Neural cell (in vitro differentiated cells): ENCODE data around the gene STAT5B.

Experiments used
- EP300 ChIP-seq: fragments of 450-650 bp; conservative IDR thresholded peaks from 2 replicates; pipeline ENCODE4 v1.6.1; 2014; ENCODE audit warnings: antibody characterized with exemption, mild to moderate bottlenecking, moderate library complexity; ENCODE audit not compliant: poor library complexity, severe bottlenecking
- EZH2 ChIP-seq: fragments of 200-600, 300-800 bp; shearing (Covaris generic), sonication (generic); IDR thresholded peaks from 2 replicates; pipeline ENCODE4 v1.6.1; 2014; ENCODE audit warnings: antibody characterized with exemption, low read length, borderline replicate concordance, mild to moderate bottlenecking; ENCODE audit not compliant: insufficient read depth, poor library complexity, severe bottlenecking
- POLR2AphosphoS5 ChIP-seq: IDR thresholded peaks from 2 replicates; pipeline ENCODE4 v1.6.1; 2012
- RAD21 ChIP-seq: fragments of 450-650 bp; conservative IDR thresholded peaks from 2 replicates; pipeline ENCODE4 v1.6.1; 2014; ENCODE audit warnings: antibody characterized with exemption, mild to moderate bottlenecking, moderate library complexity
- REST ChIP-seq: IDR thresholded peaks from 2 replicates; pipeline ENCODE4 v1.6.1; 2012; ENCODE audit warnings: borderline replicate concordance
- SMC3 ChIP-seq: fragments of 450-650 bp; conservative IDR thresholded peaks from 2 replicates; pipeline ENCODE4 v1.6.1; 2014; ENCODE audit warnings: antibody characterized with exemption, mild to moderate bottlenecking, moderate library complexity; ENCODE audit not compliant: poor library complexity
- TAF1 ChIP-seq: IDR thresholded peaks from 2 replicates; pipeline ENCODE4 v1.6.1; 2012; ENCODE audit warnings: low read depth
- TF ChIP-seq, protein P1 (sequence below): fragments of 450-650 bp; IDR thresholded peaks from 2 replicates; pipeline ENCODE4 v1.5.1; 2014; ENCODE audit warnings: antibody characterized with exemption, mild to moderate bottlenecking, moderate library complexity; ENCODE audit not compliant: poor library complexity, severe bottlenecking

GRCh38 chr17:42193216-42193968 lies 82.8 kb downstream of the STAT5B start:
- TF ChIP-seq, protein P1, sequence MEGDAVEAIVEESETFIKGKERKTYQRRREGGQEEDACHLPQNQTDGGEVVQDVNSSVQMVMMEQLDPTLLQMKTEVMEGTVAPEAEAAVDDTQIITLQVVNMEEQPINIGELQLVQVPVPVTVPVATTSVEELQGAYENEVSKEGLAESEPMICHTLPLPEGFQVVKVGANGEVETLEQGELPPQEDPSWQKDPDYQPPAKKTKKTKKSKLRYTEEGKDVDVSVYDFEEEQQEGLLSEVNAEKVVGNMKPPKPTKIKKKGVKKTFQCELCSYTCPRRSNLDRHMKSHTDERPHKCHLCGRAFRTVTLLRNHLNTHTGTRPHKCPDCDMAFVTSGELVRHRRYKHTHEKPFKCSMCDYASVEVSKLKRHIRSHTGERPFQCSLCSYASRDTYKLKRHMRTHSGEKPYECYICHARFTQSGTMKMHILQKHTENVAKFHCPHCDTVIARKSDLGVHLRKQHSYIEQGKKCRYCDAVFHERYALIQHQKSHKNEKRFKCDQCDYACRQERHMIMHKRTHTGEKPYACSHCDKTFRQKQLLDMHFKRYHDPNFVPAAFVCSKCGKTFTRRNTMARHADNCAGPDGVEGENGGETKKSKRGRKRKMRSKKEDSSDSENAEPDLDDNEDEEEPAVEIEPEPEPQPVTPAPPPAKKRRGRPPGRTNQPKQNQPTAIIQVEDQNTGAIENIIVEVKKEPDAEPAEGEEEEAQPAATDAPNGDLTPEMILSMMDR = no peak
- no peak for TF ChIP-seq TAF1
- TF ChIP-seq REST = no peak
- no peak for TF ChIP-seq EZH2
- TF ChIP-seq EP300 = no peak
- TF ChIP-seq SMC3 = no peak
- TF ChIP-seq POLR2AphosphoS5 = no peak
- TF ChIP-seq RAD21 = no peak
